ENCODE measurements around the gene FUT1.

FUT1 gene

GRCh38 chr19:48711106-48711662 is 41.3 kb downstream of the FUT1 start:
- Mint-ChIP-seq H3K27ac (no peak overlapping the region), H3K9me3 (no peaks in the 10 kb centered on the region), H3K4me3 (no peak overlapping the region), H3K36me3 (ENCODE audit: low read depth) (no peaks in the 10 kb centered on the region), H3K27me3 (peaks cover 3% of the 10 kb centered on the region), H3K4me1 (ENCODE audit: low read depth) (peaks cover 21% of the 10 kb centered on the region)
- intact Hi-C loops (cut with micrococcal nuclease) = no loop called here

DNA sequence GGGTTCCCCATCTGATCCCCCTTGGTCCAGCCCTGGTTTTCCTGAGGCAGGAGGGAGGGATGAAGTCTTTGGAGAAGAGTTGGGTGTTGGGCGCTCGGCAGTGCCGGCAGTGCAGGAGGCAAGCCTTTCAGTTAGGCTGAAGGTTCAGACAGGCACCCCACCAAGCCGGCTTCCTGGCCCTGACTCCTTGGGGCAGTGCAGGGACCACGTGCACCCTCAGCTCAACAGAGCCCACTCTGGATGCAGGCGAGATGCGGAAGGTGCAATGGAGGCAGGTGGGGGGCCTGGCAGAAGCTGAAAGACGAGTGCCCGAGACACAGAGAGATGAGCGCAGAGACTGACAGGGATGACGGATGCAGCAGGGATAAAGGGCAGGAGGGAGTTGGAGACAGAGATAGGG is 44.0 kb downstream of the FUT1 start:
- H3K9me3 Mint-ChIP-seq = no peaks in the 10 kb centered on the region
- peaks cover 3% of the 10 kb centered on the region for H3K27me3 Mint-ChIP-seq
- intact Hi-C loops (cut with micrococcal nuclease) = no loop called here
- no peaks in the 10 kb centered on the region for H3K36me3 Mint-ChIP-seq (ENCODE audit: low read depth)
- peaks cover 5% of the 10 kb centered on the region for H3K4me1 Mint-ChIP-seq (ENCODE audit: low read depth)
- H3K4me3 Mint-ChIP-seq = no peak overlapping the region
- H3K27ac Mint-ChIP-seq = no peak overlapping the region

DNA sequence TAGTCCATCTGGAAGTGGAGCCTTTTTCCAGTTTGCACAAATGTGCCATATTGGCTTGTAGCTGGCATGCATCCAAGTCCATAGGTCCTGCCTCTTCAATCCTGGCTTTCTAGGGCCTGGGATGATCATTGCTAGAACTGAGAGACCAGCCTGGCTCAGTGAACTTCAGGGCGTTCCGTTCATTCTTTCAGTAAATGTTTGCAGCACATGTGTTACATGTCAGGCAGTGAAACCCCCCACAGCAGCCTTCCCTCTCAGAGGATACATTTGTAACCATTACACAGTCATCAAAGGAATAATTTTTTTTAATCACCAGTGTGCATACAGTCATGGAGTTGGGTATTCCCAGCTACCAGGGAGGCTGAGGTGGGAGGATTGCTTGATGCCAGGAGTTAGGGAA is 47.0 kb downstream of the FUT1 start:
- H3K4me3 Mint-ChIP-seq = no peak overlapping the region
- no peaks in the 10 kb centered on the region for H3K4me1 Mint-ChIP-seq (ENCODE audit: low read depth)
- intact Hi-C loops (cut with micrococcal nuclease) = no loop called here

DNA sequence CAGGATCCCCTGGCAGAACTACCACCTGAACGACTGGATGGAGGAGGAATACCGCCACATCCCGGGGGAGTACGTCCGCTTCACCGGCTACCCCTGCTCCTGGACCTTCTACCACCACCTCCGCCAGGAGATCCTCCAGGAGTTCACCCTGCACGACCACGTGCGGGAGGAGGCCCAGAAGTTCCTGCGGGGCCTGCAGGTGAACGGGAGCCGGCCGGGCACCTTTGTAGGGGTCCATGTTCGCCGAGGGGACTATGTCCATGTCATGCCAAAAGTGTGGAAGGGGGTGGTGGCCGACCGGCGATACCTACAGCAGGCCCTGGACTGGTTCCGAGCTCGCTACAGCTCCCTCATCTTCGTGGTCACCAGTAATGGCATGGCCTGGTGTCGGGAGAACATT is 49.1 kb downstream of the FUT1 start:
- peaks cover 4% of the 10 kb centered on the region for H3K27me3 Mint-ChIP-seq
- intact Hi-C loops (cut with micrococcal nuclease) = no loop called here
- H3K27ac Mint-ChIP-seq = no peak overlapping the region
- H3K4me1 Mint-ChIP-seq (ENCODE audit: low read depth) = peaks cover under 1% of the 10 kb centered on the region
- H3K4me3 Mint-ChIP-seq = no peak overlapping the region
- H3K9me3 Mint-ChIP-seq = no peaks in the 10 kb centered on the region
- no peaks in the 10 kb centered on the region for H3K36me3 Mint-ChIP-seq (ENCODE audit: low read depth)

More for the DNA sequence above, 47.0 kb downstream of the FUT1 start:
- H3K27ac Mint-ChIP-seq = no peak overlapping the region
- no peaks in the 10 kb centered on the region for H3K27me3 Mint-ChIP-seq
- H3K36me3 Mint-ChIP-seq (ENCODE audit: low read depth) = no peaks in the 10 kb centered on the region
- H3K9me3 Mint-ChIP-seq = no peaks in the 10 kb centered on the region

DNA sequence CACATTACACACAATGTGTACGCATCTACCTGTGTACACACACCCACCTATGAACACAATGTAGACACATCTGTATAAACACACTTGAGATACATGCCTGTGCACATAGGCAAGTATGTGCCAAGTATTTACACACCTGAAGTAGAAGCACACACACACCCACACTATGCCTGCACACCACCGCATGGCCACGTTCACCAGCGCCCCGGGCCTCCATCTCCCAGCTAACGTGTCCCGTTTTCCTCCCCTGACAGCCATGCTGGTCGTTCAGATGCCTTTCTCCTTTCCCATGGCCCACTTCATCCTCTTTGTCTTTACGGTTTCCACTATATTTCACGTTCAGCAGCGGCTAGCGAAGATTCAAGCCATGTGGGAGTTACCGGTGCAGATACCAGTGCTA is 49.7 kb downstream of the FUT1 start:
- Mint-ChIP-seq H3K4me3 (no peak overlapping the region), H3K4me1 (ENCODE audit: low read depth) (peaks cover 6% of the 10 kb centered on the region), H3K27ac (no peak overlapping the region), H3K27me3 (peaks cover 8% of the 10 kb centered on the region), H3K36me3 (ENCODE audit: low read depth) (no peaks in the 10 kb centered on the region), H3K9me3 (no peaks in the 10 kb centered on the region)
- intact Hi-C loops (cut with micrococcal nuclease) = no loop called here

GRCh38 chr19:48698046-48698445 is 54.4 kb downstream of the FUT1 start:
- no peaks in the 10 kb centered on the region for H3K36me3 Mint-ChIP-seq (ENCODE audit: low read depth)
- intact Hi-C loops (cut with micrococcal nuclease) = no loop called here
- H3K27ac Mint-ChIP-seq = no peak overlapping the region
- no peaks in the 10 kb centered on the region for H3K9me3 Mint-ChIP-seq
- H3K4me3 Mint-ChIP-seq = no peak overlapping the region
- peaks cover 41% of the 10 kb centered on the region for H3K27me3 Mint-ChIP-seq
- H3K4me1 Mint-ChIP-seq (ENCODE audit: low read depth) = peaks cover 17% of the 10 kb centered on the region

Data from dendritic cell treated with granulocyte-macrophage colony-stimulating factor and Interleukin-4, amounts not matched to agents 40 ng/mL and 50 ng/mL, for 4 days (primary cell).